Fibroblast of skin of scalp (primary cell): ENCODE results near the gene ZNF664.
"Not testable (repeated sequence)": the region's sequence is repeated elsewhere in the genome, so short reads cannot be mapped to it uniquely, and the experiment has no call there.

Source experiments
- DNase-seq: peaks from one replicate; pipeline ENCODE4 v3.0.0-alpha.2; 2013

The ZNF664 gene

DNA sequence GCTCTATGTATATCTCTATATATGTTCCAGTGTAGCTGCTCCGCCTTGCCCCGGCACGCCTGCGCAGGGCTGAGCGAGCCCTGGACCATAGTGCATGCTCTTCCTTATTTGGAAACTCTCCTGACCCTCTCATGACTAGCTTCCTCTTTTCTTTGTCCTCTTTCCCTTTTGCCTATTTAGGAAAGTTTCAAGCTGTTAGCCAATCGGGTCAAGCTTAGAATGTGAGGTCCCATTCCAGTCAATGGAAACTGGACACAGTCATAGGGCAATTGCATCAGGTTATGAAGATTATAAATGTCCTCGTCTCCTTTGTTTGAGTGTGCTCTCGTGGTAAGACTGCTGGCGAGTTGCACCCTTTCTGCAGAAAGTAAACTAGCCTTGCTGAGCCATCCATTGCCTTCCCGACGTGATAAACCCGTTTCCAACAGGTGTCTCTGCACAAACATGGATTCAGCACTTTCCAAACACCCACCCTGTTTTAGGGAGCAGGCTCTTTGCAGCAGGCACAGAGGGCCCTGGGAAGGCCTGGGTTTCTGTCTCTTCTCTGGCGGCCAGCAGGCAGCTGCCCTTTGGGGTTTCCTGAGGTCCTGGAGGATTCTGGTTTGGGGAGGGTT, 31.3 kb upstream of the ZNF664 start:
- no peak for DNase-seq

DNA sequence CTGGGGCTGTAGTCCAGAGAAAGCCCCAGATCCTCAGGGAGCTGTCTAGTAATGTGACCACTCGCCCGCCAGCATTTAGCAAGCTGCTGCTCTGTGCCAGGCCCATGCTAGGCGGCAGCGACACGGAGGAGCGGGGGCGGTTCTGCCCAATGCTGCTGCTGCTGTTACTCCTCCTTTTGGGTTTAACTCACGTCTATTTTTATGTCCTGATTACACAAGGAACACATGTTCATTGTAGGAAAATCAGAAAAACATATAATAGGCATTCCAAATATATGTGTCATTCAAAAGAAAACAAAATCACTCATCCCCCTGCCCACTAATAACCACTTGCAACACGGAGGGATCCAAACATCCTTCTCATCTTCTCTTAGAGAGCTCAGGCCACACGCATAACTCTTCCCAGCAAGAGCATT, 30.8 kb upstream of the ZNF664 start:
- DNase-seq = peak; percentile 90

DNA sequence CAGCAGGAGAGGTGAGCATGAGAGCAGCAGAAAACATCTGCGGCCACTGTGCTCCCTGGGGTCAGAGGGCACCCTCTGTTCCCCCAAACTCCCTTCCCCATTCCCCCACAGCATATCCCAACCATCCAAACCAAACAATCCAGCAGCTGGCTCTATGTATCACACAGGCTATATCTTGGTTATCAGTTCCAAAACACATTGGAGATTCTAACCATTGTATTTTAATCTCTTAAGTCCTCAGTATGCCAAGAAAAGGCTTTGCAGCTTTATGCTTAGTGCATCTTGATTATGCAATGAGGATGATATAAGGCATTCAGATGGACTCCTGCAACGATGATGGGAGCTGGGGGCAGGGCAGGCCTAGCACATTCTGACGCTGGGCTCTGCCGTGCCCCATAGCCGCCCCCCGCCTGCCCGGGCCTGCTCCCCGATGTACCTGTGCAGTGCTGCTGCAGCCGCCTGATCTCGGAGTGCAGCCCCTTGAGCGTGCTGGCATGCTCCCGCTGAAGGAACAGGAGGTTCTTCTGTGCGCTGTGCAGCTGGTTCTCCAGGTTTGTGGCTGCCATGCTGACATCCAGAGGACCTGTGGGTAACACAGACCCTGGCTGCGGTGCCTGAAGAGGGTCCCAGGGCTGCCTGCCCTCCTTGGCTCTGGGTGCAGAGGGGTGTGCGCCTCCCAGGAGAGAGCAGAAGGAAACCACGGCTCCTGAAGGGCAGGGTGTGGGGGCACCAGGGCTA, 29.9 kb upstream of the ZNF664 start:
- peak; percentile 21 for DNase-seq

DNA sequence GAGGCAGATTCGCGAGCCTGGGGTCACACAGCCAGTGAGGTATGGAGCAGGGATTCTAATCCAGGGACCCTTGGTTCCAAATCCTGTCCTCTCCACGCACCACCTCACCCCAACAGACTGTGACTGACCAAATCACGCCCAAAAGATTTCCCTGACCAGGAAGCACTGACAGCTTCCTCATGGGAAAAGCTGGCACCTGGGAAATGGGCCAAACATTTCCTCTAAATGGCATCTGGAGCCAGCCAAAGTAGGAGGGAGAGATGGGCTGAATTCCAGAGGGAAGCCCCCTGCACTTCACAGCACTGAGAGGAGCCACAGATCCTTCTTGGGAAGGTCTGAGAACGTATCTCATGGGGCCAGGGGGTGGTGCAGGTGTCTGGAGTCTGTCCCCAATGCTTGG, 29.2 kb upstream of the ZNF664 start:
- DNase-seq = no peak

DNA sequence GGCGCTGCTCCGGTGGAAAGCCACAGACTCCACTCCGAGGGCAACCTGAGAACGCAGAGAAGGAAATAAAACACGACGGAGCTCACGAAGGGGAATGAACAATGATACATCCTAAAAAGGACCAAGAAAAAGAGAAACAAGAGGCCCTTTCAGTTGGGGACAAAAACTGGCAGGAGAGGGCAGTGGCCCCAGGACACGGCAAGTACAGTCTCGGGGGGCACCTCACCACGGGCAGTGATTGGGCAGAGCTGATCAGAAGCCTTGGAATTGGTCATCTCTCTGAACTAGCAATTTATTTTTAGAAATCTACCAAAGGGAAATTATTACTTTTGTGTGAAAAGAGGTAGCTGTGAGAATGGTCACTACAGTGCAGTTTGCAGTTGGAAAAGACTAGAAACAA, 28.3 kb upstream of the ZNF664 start:
- DNase-seq = no peak

DNA sequence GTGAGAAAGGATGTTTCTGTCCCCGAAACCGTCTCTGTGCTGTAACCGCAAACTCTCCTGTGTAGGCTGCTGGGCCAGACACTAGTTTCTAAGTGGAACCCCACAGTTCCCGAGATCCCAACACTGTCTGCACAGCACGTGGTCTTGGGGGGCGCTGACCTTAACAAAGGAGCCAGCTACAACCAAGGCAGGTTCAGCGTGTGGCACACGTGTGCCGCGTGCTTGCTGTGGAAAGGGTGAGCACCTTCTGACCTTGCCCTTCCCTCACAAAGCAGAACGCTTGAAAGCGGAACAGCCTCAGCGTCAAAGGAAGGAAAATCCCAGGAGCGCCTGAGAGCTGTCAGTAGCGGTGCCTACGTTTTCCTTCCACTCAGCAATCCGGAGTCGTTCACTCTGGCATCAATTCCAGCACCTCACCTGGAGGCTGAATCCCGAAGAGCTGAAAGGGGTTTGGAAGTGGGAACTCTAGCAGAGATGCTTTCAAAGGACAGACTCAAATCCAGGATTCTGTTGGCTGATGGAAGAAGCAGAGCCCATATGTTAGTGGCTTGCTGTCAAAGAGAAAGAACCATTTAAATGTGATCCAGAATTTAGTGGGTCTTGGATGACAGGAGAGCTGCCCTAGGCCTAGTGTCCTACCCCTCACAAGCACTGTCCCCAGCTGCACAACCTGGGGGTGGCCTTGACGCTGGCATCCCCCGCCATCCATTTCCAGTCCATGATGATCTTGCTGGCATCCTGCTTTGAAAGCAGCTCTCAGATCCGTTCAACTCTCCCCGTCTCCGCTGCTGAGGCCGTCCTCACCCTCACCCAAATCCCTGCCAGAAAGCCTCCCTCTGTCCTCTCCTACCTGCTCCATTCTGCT, 27.5 kb upstream of the ZNF664 start:
- no peak for DNase-seq

DNA sequence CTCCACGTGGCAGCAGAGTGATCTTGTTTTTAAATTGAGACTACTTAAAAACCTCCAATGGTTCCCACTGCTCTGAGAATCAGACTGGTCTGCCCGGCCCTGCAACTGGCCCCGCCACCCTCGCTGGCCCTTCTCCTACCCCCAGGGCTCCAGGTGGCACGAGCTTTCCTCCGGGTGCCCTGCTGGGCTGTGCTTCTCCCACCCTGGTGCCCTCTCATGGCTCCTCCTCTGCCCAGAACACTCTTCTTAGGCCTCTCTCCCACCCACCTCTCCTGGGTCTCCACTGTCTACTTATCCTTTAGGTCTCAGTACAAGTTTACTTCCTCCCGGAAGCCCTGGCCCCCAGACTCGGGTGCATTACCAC, 26.9 kb upstream of the ZNF664 start:
- DNase-seq = no peak

DNA sequence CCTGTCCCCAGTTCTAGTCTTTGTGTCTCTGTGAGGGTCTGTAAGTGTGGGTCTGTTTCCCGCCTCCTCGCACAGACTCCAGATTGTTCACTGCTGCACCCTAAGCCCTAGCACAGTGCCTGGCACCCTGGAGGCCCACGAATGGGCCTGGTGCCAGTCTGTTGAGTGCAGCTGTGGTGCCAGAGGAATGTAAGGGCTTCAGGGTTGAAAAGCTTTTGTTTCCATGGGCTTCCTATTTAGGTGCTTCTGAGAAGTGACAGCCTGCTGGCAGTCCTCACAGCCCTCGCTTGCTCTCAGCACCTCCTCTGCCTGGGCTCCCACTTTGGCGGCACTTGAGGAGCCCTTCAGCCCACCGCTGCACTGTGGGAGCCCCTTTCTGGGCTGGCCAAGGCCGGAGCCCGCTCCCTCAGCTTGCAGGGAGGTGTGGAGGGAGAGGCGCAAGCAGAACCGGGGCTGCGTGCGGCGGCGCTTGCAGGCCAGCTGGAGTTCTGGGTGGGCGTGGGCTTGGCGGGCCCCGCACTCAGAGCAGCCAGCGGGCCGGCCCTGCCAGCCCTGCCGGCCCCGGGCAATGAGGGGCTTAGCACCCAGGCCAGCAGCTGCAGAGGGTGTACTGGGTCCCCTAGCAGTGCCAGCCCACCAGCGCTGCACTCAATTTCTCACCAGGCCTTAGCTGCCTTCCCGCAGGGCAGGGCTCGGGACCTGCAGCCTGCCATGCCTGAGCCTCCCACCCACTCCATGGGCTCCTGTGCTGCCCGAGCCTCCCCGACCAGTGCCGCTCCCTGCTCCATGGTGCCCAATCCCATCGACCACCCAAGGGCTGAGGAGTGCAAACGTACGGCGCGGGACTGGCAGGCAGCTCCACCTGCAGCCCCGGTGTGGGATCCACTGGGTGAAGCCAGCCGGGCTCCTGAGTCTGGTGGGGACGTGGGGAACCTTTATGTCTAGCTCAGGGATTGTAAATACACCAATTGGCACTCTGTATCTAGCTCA, 26.2 kb upstream of the ZNF664 start:
- not testable (repeated sequence) for DNase-seq

DNA sequence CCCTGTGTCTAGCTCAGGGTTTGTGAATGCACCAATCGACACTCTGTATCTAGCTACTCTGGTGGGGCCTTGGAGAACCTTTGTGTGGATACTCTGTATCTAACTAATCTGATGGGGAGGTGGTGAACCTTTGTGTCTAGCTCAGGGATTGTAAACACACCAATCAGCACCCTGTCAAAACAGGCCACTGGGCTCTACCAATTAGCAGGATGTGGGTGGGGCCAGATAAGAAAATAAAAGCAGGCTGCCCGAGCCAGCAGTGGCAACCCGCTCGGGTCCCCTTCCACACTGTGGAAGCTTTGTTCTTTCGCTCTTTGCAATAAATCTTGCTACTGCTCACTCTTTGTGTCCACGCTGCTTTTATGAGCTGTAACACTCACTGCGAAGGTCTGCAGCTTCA, 25.5 kb upstream of the ZNF664 start:
- DNase-seq = not testable (repeated sequence)

DNA sequence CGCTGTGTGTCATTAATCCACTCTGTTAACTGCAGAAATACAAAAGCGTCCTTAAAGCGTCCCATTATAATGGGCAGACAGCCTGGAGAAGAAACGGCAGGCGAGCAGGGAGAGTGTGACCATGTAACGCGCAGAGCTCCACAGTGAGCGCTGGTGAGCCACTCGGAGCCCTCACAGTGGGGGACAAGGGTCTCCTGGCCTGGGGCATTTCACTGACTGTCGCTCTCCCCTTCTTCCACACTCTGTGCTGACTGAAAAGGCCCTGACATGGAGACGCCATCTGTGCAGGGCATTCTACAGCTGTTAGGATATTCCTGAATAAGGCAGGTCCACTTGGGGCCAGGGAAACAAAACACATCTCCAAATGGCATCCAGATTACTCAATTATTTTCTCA, 24.6 kb upstream of the ZNF664 start:
- no peak for DNase-seq

DNA sequence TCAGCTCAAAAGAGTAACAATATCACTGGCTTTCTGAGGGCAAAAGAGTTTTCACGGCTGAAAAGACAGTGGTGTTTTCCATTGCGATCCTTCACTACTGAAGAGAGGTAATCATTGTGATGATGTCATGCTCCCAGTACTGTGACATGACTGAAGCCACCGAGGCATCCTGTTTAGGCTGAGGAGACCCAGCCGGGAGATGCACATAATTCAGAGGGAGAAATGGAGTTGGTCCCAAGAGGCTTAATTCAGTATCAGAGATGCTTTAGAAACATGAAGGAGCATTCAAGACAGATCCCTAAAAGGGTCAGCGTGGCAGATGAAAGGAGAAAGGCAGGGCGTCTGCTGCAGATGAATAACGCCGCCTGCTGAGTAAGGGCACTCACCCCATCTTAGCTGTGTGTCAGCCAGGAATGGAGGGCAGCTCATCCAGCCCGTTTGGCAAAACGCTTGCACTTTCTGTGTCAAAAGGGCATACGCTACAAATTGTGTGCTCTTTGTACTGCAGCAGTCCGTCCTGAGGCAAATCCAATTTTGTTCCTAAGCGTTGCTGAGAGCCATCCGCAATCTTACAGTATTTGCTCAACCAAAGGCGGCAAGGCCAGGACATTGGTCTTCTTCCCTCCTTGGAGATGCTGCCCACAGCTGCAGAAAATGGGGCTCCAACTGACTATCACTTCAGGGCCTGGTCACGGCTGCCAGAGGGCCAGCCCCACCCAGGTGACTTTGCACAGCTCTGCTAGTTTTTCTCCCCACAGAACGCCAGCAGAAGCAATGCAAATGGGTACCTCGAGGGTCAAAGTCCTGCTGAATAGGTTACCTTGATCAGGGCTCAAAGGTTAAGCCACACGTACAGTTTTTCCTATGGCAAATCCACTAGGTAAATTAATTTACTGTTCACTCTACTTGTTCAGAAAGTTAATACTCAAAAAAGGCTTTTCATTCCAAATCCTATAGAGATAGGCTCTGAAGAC, 23.9 kb upstream of the ZNF664 start:
- no peak for DNase-seq

DNA sequence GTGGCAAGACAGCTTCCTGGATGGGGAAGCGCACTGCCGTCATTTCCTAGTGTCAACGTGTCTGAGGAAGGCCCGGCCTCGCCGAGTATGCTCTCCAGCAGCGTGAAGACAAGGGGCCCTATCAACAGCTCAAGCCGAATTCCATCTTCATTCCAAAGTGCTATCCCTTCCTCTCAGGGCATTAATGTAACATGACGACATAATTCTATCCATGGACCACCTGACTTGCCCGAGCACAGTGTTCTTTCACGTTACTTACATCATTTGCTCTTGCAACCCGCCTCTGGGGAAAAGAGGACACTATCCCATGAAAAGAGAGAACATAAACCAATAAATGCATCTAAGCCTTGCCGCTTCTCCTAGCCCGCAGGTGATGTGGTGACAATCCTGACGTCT, 23.2 kb upstream of the ZNF664 start:
- no peak for DNase-seq

DNA sequence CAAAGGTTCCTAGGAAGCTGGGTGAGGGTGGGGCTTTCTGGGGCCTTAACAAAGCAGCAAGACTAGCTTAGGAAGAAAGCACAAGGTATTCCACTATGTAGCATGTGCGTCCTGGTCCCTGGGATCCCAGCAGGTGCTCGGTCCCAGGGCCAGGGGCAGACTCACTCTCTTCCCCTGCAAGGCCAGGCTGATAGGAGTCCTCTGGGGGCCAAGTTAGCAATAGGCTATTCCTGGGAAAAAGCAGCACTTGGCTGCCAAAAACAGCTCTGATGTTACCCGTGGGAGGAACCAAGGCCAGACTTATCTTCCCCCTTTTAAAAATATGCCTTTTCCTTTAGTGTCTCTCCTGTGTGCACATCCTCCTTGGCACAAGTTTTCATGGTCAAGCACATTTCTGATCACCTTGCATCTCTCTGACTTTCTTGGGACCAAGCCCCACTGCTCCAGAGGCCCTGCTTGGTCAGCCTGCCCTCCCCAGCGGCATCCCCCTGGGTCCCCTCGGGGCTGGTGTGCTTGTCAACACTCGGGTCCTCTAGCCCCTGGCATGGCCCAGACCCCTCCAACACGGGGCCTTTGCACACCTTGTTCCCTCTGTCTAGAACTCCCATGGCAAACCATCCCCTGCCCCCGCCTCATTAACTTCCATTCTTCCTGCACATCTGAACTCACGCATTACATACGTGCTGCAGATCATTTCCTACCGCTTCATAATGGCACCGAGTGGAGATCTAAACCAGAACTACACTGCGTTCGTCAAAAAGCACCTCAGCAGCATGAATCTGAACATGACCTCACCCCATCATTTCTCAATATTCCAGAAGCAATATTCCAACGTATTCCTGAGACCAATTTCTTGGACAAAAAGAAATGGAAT, 22.3 kb upstream of the ZNF664 start:
- DNase-seq = no peak

DNA sequence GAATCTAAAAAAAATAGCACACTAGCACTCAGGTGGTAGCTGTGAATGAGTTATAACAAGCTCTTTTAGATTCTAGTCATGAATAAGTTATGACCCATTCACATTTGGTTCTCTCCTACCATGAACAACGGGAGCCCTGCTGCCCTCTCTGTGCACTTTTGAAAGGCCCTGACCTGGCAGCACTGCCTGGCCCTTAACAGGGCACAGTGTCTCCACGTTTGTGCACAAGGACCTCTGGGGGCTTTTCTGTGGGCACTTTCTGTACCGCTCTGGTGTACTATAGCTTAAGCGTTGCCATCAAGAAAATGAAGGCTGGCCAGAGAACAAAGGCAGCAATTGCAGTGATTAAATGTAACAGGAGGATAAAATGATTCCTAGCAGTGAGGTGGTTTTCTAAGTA, 21.5 kb upstream of the ZNF664 start:
- no peak for DNase-seq

DNA sequence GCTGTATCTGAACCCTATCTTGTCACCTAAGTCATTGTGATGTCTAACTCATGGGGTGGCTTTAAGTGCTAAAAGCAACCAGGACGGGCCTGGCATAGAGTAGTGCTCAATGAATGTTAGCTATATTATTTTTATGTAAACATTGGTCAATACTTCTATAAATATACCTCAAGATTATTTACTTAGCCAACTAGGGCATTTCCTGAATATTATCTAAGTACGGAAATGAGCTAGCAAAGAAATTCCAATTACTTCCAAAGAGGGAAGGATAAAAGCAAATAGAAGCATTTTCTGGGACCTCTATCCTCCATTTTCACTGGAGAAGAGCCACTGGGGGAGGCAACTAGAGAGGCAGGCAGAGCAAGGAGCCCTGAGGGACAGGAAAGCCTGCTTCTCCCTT, 21.0 kb upstream of the ZNF664 start:
- DNase-seq = no peak

DNA sequence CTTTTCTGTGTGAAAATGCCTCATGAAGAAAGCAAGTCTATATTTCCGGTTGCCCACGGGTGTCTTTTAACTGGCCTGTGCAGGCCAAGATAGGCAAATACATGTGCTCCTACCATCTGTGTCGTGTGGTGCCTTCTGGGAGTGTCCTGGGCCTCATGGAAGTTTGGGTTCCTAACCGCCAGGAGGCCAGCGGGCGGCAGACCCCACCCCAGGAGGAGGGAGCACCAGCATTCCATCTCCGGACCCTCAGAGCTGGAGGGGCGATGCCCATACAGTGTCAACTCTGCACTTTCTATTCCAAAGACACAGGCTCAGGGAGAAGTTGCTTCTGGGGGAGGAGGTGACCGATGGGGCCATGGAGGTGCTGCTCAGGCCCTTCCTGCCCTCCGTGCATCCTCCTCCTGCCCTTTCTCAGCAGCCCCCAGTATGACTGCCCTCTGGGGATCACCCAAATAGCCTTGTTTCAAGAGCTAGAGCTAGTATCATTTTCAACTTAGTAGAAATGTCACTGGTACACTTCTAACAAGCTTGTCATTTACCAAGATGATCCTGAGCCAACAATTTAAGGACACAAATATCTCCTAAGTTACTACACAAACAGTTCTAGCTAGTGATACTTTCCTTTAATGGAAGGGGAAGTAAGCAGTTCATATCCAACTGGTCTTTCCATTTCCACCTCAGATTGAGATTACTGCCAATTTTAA, 18.2 kb upstream of the ZNF664 start:
- DNase-seq = no peak

DNA sequence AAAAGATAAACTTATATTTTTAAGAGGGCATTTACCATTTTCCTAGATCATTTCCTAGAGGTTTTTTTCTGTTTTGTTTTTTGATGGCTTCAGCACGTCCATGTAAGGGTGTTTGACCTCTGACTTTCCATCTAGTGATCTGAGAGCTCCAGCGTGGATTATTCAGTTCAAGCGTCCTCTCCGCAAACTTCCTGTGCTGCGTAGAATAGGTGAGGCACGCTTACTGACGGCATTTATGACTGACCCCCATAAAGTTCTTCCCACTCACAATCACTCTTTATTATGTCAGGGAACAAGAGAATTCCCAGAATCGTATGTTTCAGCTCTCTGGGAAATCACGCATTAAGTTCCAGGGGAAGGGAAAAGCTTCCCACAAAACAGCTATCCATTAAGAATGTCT, 16.8 kb upstream of the ZNF664 start:
- DNase-seq = no peak

DNA sequence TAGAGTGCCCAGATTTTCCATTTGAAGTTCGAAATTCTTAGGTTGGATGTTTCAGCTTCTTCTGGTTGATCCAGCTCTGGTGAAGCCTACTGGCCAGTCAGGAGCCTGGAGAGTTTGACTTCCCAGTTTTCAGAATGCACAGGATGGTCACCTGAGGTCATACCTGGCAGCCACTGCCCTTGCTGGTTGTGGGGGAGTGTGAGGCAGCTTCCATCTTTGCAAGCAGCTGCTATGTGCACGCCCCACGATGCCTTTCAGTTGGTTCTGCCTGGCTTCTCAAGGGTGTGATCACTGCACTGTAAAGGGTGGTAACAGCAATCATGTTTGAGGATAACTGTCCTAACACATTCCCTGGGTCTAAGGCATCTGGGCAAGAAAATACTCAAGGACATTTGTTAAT, 15.8 kb upstream of the ZNF664 start:
- DNase-seq = no peak

DNA sequence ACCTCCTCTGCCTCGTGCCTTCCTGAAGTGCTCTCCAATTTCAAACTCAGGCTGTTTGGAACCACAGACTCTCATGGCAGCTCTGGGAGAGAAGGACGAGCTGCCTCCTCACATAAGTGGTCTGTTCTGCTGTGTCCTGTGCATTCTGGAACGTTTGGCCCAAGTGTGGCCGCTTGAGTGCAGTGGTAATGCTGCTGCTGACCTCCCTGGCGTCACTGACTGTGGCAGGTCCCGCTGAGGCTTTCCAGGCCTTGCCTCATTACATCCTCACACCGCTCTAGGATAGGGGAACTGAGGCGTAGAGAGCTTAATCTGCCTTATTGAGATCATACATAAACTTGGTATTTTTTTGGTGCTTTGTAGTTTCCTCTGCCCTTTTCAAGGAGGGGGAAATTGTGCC, 14.6 kb upstream of the ZNF664 start:
- no peak for DNase-seq

DNA sequence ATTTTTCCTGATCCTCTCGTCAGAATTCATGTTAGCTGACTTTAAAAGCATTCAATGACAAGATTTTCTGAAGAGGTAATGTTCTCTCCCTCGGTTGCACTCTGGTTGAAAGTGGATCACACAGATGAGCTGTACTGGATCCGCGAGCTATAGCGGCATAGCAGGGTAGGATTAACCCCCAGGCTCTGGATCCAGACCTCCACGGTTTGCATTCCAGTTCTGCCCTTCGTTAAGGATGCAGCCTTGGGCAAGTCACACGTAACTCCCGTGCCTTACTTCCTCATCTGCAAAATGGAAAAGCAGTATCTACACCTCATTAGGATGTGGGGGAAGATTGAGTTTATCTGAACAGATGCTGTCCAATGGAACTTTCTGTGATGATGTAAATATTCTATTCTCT, 14.1 kb upstream of the ZNF664 start:
- no peak for DNase-seq
